GM18502 (cell line): ENCODE results near the gene PTRH1.

Experiments
- ATAC-seq: cut with Tn5 transposase; IDR thresholded peaks from one replicate; pipeline ENCODE4 v1.9.1; 2021; ENCODE audit warnings: mild to moderate bottlenecking; ENCODE audit not compliant: unreplicated experiment, poor library complexity

Gene PTRH1

DNA sequence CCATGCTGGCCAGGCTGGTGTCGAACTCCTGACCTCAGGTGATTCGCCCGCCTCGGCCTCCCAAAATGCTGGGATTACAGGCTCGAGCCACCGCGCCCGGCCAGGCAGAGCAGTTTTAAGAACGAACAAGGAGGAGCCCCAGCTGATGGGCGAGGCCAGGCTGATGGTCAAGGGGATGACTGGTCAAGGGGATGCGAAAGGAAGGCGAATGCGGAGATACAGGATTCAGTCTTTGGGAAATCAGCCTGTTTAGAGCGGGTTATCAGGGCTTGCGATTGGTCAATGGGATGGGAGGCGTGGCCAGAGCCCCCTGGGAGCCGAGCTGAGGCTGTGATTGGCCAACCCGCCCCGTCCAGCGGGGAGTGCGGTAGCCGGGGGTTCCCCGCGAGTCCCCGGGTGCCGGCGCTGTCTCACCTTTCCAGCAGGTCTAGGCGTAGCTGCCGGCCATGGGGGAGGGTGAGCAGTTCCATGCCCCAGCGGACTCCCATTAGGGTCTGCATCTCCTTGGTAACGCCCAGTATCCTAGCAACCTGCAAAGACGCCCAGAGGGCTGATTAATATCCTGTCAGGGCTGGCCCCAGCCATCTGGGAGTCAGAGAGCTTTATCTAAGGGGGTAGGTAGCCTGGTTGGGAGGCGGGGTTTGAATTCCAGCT, 27.1 kb upstream of the PTRH1 start:
- ATAC-seq = no peak

- no peak for ATAC-seq
Observed at GRCh38 chr9:127741831-127742434, 26.5 kb upstream of the PTRH1 start.

GRCh38 chr9:127739614-127740330, 24.3 kb upstream of the PTRH1 start:
- no peak for ATAC-seq

GRCh38 chr9:127738666-127739065, 23.2 kb upstream of the PTRH1 start:
- ATAC-seq = no peak

- ATAC-seq = peak; percentile 1
Observed at GRCh38 chr9:127735530-127736185, 20.2 kb upstream of the PTRH1 start.

GRCh38 chr9:127734747-127735529, 19.5 kb upstream of the PTRH1 start, which contains the start of gene TOR2A:
Gene TOR2A, minus strand, starts transcription at chr9:127735294. Its CDS starts 24 bp downstream, at chr9:127735270.
- peak; percentile 88 for ATAC-seq

GRCh38 chr9:127734247-127734746, 18.8 kb upstream of the PTRH1 start:
- no peak for ATAC-seq

GRCh38 chr9:127733614-127734013, 18.2 kb upstream of the PTRH1 start:
- ATAC-seq = no peak

DNA sequence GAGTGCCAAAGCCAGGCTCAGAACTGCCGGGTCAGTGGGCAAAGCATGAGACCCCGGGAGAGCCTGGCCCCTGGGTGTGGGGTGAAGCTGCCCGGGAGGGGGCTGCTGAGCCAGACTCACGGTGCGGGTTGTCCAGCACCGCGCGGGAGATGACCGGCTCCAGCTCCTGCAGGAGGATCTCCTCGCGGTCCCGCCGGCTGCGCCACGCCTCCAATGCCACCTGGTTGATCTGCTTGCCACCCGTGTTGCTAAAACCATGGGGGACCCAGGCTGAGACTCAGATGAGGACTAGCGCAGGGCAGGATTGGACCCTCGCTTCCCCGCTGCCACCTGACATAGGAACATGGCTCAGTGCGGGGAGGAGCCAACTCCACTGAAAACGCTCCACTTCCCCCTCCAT, 17.0 kb upstream of the PTRH1 start:
- ATAC-seq = no peak

DNA sequence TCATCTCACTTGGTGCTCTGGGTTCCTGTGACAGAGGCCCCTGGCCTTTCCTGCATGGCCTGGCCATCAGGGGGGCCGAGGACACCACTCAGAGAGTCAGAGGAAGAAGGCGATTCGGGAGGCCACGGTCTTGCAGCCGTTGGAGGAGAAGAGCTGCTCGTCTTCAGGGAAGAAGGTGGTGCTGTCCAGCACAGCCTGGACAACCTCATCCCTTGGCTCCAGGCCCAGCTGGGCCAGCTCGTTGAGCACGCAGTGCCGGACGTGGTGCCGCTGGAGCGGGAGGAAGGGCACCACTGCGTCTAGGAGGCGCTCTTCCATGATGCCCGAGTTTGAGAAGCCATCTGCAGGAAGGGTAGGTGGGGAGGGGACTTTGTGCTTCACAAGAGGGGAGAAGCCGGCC, 16.5 kb upstream of the PTRH1 start:
- ATAC-seq = no peak

DNA sequence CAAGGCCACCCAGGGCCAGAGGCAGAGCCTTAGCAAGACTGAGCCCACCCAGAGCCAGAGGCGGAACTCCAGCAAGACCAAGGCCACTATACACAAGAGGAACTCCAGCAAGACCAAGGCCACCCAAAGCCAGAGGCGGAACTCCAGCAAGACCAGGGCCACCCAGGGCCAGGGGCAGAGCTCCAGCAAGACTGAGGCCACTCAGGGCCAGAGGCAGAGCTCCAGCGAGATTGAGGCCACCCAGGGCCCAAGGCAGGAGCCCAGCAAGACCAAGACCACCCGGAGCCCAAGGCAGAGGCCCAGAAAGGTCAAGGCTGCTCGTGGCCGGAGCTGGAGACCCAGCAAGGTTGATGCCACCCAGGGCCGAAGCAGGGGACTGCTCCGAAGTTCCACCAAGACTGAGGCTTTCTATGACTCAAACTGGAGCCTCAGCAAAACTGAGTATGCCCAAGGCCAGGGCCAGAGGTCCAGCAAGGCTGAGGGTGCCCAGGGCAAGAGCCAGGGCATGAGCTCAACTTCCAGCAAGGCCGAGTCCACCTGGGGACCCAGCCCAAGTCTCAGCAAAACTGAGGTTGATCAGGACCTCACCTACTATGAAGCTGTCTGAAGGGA, 15.4 kb upstream of the PTRH1 start:
- ATAC-seq = no peak

DNA sequence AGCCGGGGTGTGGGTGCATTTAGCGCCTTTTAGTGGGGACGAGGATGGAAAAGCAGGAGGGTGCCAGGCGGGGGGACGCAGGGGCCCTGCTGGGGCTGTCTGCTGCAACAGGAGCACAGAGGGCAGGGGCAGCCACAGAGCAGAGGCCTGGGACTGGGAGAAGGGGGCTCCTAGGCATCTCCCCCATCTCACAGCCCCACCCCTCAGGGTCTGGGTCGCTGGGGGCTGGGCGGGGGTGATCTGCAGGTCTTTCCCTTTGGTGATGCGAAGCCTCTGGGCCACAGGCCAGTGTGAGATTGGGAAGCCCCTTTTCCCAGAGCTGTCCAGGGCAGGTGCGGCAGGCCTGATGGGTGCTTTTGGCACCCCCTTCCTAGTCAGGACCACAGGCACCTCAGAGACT, 14.8 kb upstream of the PTRH1 start:
- ATAC-seq = no peak

DNA sequence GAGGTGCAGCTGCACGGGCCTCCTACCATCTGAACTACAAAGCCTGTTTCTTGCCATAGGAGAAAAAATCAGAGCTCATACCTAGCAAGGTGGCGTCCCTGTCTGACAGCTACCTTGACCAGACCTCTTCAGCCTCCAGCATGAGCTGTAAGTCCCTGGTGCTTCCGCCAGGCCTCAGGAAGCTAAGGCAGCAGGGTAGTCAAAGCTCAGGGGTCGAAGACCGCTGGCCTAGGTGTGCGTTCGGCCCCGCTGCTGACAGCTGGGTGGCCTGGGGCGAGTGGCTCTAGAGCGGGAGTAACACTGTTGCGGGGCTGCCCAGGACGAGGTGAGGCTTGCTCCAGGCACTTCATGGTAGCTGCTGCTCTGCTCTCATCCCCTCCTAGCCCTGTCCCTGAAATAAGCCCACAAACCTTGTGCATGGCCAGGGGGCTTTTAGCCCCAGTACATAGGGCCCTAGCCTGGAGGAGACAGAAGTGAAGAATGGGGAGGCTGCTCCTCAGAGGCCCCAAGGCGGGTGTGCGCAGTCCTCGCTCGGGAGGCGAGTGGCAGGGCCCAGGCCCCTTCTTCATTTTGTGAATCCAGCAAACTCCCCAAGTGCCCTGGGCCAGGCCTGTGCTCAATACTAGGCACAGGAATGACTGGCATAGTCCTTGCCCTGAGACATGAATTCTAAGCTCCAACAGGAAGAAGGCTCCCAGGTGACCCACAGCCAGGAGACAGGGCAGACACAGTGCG, 14.2 kb upstream of the PTRH1 start:
- no peak for ATAC-seq

DNA sequence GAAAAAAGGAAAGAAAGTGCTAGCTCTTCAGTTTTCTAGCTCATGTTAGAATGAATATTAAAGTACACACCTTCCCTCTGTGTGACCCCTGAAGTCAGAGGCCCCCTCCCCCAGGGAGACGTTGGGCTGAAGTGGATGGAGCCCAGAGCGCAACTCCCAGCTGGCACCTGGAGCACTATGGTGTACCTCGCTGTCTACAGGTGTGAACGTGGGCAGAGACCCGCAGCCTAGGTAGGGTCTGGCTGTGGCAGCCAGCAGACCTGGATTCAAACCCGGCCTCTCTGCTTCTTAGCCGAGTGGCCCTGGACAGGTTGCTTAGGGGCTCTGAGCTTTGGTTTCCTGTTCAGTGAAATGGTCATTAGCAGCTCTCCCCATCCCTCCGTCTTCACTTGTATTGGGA, 13.3 kb upstream of the PTRH1 start:
- ATAC-seq = no peak

- ATAC-seq = no peak
Observed at GRCh38 chr9:127726871-127727270, 11.4 kb upstream of the PTRH1 start.

- no peak for ATAC-seq
Observed at GRCh38 chr9:127724012-127724411, 8.5 kb upstream of the PTRH1 start.

GRCh38 chr9:127723444-127723843, 8.0 kb upstream of the PTRH1 start:
- ATAC-seq = no peak

DNA sequence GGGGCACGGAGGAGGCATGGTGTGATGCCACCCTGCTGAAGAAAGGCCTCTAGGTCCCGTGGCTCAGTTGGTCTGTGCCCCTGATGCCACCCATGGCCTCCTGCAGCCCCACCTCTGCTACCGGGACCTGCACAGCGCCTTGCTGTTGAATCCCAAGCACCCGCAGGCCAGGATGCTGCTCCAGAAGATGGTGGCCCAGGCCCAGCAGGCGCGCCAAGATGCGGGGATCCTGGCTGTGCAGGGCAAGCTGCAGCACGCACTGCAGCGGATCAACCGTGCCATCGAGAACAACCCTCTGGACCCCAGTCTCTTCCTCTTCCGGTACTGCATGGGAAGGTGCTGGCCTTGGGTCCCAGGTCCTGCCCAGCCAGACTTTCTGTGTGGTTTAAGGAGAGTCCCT, 7.5 kb upstream of the PTRH1 start:
- no peak for ATAC-seq
